Kidney epithelial cell (primary cell): Measurements from ENCODE around the gene EDEM1. TPM values are rescaled to one million over a fixed set of nuclear protein-coding genes. Genes with fewer than 3 reads are reported as not detected.

Experiments
- DNase-seq: peaks from one replicate; pipeline ENCODE4 v3.0.0-alpha.2; 2010; ENCODE audit warnings: low read depth
- H3K27me3 ChIP-seq: 2 replicates; pipeline ENCODE4 v1.6.0; 2011; ENCODE audit warnings: low read length; ENCODE audit not compliant: control insufficient read depth, insufficient read depth
- H3K36me3 ChIP-seq: 2 replicates; pipeline ENCODE4 v1.5.1; 2011; ENCODE audit warnings: low read length; ENCODE audit not compliant: control insufficient read depth, insufficient read depth
- H3K4me3 ChIP-seq: 2 replicates; pipeline ENCODE4 v1.5.1; 2011; ENCODE audit warnings: low read depth, mild to moderate bottlenecking, control low read depth, low read length
- total RNA-seq: library from RNA; depleted of rRNA; stranded (reverse); fragments of >200 nt; gene quantifications from 2 replicates; pipeline ENCODE4 v1.2.3, GENCODE V29; 2015
- TF ChIP-seq, protein P1 (sequence below): IDR thresholded peaks from 2 replicates; pipeline ENCODE4 v1.5.1; 2011; ENCODE audit warnings: mild to moderate bottlenecking, moderate library complexity, low read length, control low read depth, inconsistent platforms; ENCODE audit not compliant: insufficient read depth, poor library complexity, severe bottlenecking

Gene EDEM1
- total RNA-seq, 1 donor from 2014 or later, result 56.9 TPM

DNA sequence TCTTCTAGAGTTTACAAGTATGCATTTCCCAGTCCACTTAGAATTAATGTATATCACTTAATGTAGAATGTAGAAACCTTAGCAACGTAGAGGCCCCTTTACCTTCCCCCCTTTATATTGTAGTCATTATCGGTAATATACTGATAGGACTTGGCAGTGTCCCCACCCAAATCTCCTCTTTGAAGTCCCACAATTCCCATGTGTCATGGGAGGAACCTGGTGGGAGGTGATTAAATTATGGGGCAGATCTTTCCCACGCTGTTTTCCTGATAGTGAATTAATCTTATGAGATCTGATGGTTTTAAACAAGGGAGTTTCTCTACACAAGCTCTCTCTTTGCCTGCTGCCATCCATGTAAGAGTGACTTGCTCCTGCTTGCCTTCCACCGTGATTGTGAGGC, 34.4 kb upstream of the EDEM1 start:
- TF ChIP-seq, protein P1, sequence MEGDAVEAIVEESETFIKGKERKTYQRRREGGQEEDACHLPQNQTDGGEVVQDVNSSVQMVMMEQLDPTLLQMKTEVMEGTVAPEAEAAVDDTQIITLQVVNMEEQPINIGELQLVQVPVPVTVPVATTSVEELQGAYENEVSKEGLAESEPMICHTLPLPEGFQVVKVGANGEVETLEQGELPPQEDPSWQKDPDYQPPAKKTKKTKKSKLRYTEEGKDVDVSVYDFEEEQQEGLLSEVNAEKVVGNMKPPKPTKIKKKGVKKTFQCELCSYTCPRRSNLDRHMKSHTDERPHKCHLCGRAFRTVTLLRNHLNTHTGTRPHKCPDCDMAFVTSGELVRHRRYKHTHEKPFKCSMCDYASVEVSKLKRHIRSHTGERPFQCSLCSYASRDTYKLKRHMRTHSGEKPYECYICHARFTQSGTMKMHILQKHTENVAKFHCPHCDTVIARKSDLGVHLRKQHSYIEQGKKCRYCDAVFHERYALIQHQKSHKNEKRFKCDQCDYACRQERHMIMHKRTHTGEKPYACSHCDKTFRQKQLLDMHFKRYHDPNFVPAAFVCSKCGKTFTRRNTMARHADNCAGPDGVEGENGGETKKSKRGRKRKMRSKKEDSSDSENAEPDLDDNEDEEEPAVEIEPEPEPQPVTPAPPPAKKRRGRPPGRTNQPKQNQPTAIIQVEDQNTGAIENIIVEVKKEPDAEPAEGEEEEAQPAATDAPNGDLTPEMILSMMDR, result no peak
- no peaks in the 10 kb centered on the region for H3K36me3 ChIP-seq
- H3K4me3 ChIP-seq, result no peak overlapping the region
- DNase-seq, result no peak
- no peaks in the 10 kb centered on the region for H3K27me3 ChIP-seq

GRCh38 chr3:5155241-5155640, 32.3 kb upstream of the EDEM1 start:
- H3K4me3 ChIP-seq, result no peak overlapping the region
- DNase-seq, result no peak
- H3K27me3 ChIP-seq, result no peaks in the 10 kb centered on the region
- TF ChIP-seq, protein P1, result no peak
- H3K36me3 ChIP-seq, result no peaks in the 10 kb centered on the region

- TF ChIP-seq, protein P1, result no peak
- no peak for DNase-seq
- Histone ChIP-seq H3K27me3 (no peaks in the 10 kb centered on the region), H3K4me3 (no peak overlapping the region), H3K36me3 (no peaks in the 10 kb centered on the region)
These were observed 27.2 kb upstream of the EDEM1 start for GRCh38 chr3:5160321-5160720.

- DNase-seq, result no peak
- TF ChIP-seq, protein P1, result no peak
- H3K4me3 ChIP-seq, result no peak overlapping the region
These were observed 26.3 kb upstream of the EDEM1 start for GRCh38 chr3:5160940-5161858.

DNA sequence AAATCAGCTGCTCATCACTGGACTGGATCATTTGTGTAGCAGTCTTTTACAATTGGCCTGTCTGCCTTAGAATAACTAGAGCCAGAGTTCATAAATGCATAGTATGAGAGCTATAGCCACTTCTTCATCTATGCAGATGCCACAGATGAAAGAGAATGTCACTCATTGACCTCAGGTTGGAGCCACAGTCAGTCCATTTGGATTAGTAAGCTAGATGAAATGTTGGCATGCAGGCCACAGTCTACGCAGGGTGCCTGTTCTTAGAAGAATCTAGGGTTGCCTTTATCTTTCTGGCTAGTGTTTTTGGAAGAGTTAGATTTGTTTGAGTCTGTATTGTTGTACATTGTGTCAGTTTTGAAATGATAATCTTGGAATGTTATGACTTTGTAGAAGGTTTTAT, 25.4 kb upstream of the EDEM1 start:
- TF ChIP-seq, protein P1, result no peak
- Histone ChIP-seq H3K36me3 (no peaks in the 10 kb centered on the region), H3K4me3 (no peak overlapping the region), H3K27me3 (no peaks in the 10 kb centered on the region)
- peak; percentile 51 for DNase-seq

More at GRCh38 chr3:5160940-5161858, 26.3 kb upstream of the EDEM1 start:
- H3K36me3 ChIP-seq, result no peaks in the 10 kb centered on the region
- H3K27me3 ChIP-seq, result no peaks in the 10 kb centered on the region
